Measurements from ENCODE around the gene ZNF26. TPM values are rescaled to one million over a fixed set of nuclear protein-coding genes. Genes with fewer than 3 reads are reported as not detected.

The ZNF26 gene
- total RNA-seq, 1 experiment from 2014 or later, result 16.0 TPM

DNA sequence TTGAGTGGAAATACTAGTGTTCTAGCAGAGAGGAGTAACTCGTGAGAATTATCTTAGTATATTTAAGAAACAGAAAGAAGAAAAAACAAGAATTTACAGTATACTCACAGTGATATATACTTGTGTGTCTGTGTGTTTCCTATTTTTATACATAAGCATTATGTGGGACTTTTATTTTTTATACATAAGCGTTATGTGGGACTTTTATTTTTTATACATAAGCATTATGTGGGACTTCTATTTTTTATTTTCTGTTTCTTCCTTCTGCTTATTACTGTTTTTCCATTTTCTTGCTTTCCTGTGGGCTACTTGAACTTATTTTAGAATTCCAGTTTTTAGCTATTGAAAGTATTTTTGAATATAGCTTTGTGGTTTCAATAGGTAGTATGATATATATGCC is 87.7 kb downstream of the ZNF26 start:
- no peaks in the 10 kb centered on the region for H3K27me3 ChIP-seq (replicated peaks; ENCODE audit: insufficient read depth, low read depth, low read length, poor library complexity)
- no peak overlapping the region for H3K4me3 ChIP-seq (ENCODE audit: low read depth, low read length, poor library complexity, severe bottlenecking)
- TF ChIP-seq EZH2 (IDR thresholded peaks at IDR 0.05; ENCODE audit: borderline replicate concordance, low read depth, low read length, poor library complexity, severe bottlenecking) (no peak), CTCF (conservative IDR thresholded peaks at IDR 0.05; ENCODE audit: low read depth, low read length) (no peak)
- no peak overlapping the region for H3K27ac ChIP-seq (ENCODE audit: low read depth, low read length, poor library complexity, severe bottlenecking)
- no peak for DNase-seq (ENCODE audit: low spot score)
- H3K4me1 ChIP-seq (ENCODE audit: insufficient read depth, low read length, poor library complexity, severe bottlenecking), result no peaks in the 10 kb centered on the region
- H3K36me3 ChIP-seq (ENCODE audit: insufficient read depth, low read length, poor library complexity, severe bottlenecking), result no peaks in the 10 kb centered on the region
- peaks cover 37% of the 10 kb centered on the region for H3K9me3 ChIP-seq (ENCODE audit: low read depth, low read length, poor library complexity, severe bottlenecking)
- no TSS peak for BruUV-seq (replicated peaks)
- intact Hi-C loops (cut with micrococcal nuclease; ENCODE audit: unreplicated experiment), result no loop called here
- POLR2A ChIA-PET (ENCODE audit: low non-redundant PET), result no interaction called here
- CTCF ChIA-PET, result no interaction called here

Other genes with a start within 250 kb of the ZNF26 start
- gene ANKLE2, start 224.5 kb upstream of the ZNF26 start, total RNA-seq (2021), result 103 and 107 TPM in 2 replicates
- 54.5 and 58.4 TPM in 2 replicates for gene GOLGA3, start 157.5 kb upstream of the ZNF26 start, total RNA-seq (2021)
- 39.2 and 44.9 TPM in 2 replicates for gene CHFR, start 98.8 kb upstream of the ZNF26 start, total RNA-seq (2021)
- gene ZNF605, start 30.1 kb upstream of the ZNF26 start, total RNA-seq (2021), result 12.9 and 13.0 TPM in 2 replicates
- gene ZNF84, start 51.1 kb downstream of the ZNF26 start, total RNA-seq (2021), result 35.5 and 40.4 TPM in 2 replicates
- 14.9 and 16.7 TPM in 2 replicates for gene ZNF140, start 94.6 kb downstream of the ZNF26 start, total RNA-seq (2021)
- gene ZNF891, start 143.9 kb downstream of the ZNF26 start, total RNA-seq (2021), result 2.9 TPM in 2 replicates
- gene ZNF10, start 144.3 kb downstream of the ZNF26 start, total RNA-seq (2021), result 10.1 and 13.5 TPM in 2 replicates
- 20.6 and 21.0 TPM in 2 replicates for gene ZNF268, start 195.1 kb downstream of the ZNF26 start, total RNA-seq (2021)
- gene ANHX, start 249.5 kb downstream of the ZNF26 start, total RNA-seq (2021), result not detected in 2 replicates

All from A673 (cell line).